Ishikawa (cell line): ENCODE data around the gene NHSL1.

Source experiments
- CREB1 ChIP-seq: IDR thresholded peaks from 2 replicates; pipeline ENCODE4 v1.6.1; 2012; ENCODE audit warnings: low read depth
- EGR1 ChIP-seq: IDR thresholded peaks from 2 replicates; pipeline ENCODE4 v1.6.1; 2012
- RAD21 ChIP-seq: IDR thresholded peaks from 2 replicates; pipeline ENCODE4 v1.6.1; 2012; ENCODE audit warnings: low read depth
- ZBTB7A ChIP-seq: IDR thresholded peaks from 2 replicates; pipeline ENCODE4 v1.6.1; 2012; ENCODE audit warnings: low read depth
- TF ChIP-seq, protein P1 (sequence below): IDR thresholded peaks from 2 replicates; pipeline ENCODE4 v1.6.1; 2012

DNA sequence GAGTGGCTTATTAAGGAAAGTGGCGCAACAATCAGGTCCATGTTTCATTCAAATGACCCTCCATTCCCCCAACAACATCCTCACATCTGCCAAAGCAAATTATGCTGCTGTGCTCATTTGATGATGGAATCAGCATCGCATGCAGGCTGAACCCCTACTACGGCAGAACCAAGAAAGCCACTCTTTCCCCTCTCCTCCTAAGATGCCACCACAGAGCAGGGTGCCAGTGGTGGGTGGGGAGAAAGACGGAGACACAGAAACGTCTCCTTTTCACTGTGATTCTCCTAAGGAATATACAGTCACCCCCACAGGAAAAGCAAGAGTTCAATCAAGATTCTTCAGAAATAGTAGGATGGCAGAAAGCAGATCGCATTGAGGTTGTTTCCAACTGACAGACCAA lies 78.2 kb downstream of the NHSL1 start:
- TF ChIP-seq CREB1 (no peak), RAD21 (no peak), ZBTB7A (no peak), EGR1 (no peak)
- TF ChIP-seq, protein P1, sequence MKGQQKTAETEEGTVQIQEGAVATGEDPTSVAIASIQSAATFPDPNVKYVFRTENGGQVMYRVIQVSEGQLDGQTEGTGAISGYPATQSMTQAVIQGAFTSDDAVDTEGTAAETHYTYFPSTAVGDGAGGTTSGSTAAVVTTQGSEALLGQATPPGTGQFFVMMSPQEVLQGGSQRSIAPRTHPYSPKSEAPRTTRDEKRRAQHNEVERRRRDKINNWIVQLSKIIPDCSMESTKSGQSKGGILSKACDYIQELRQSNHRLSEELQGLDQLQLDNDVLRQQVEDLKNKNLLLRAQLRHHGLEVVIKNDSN: no peak
